WERI-Rb-1 (cell line): ENCODE measurements around the gene ZNF142.
A peak's percentile ranks its signal among the peaks of the same experiment; 100 is the strongest.

Source experiments
- DNase-seq: peaks from one replicate; pipeline ENCODE4 v3.0.0-alpha.2; 2020
- H3K27ac ChIP-seq: fragments of 250-450 bp; sonication (Bioruptor Pico); 2 replicates; pipeline ENCODE4 v1.5.1; 2020; ENCODE audit warnings: mild to moderate bottlenecking, moderate library complexity
- H3K27me3 ChIP-seq: fragments of 250-450 bp; sonication (Bioruptor Pico); 2 replicates; pipeline ENCODE4 v1.5.1; 2021; ENCODE audit warnings: mild to moderate bottlenecking, low read depth, moderate library complexity; ENCODE audit not compliant: insufficient read depth, severe bottlenecking
- H3K36me3 ChIP-seq: fragments of 250-450 bp; sonication (Bioruptor Pico); 2 replicates; pipeline ENCODE4 v1.5.1; 2020; ENCODE audit warnings: mild to moderate bottlenecking, moderate library complexity
- H3K4me3 ChIP-seq: 2 replicates; pipeline ENCODE4 v1.5.1; 2011; ENCODE audit warnings: low read depth, mild to moderate bottlenecking, control low read depth, low read length
- H3K9me3 ChIP-seq: fragments of 250-450 bp; sonication (Bioruptor Pico); 2 replicates; pipeline ENCODE4 v1.5.1; 2021; ENCODE audit warnings: mild to moderate bottlenecking, moderate library complexity; ENCODE audit not compliant: severe bottlenecking
- CTCF ChIP-seq: IDR thresholded peaks from 2 replicates; pipeline ENCODE4 v1.5.1; 2011; ENCODE audit warnings: low read depth, mild to moderate bottlenecking, control low read depth, inconsistent platforms, low read length

Gene ZNF142, protein sequence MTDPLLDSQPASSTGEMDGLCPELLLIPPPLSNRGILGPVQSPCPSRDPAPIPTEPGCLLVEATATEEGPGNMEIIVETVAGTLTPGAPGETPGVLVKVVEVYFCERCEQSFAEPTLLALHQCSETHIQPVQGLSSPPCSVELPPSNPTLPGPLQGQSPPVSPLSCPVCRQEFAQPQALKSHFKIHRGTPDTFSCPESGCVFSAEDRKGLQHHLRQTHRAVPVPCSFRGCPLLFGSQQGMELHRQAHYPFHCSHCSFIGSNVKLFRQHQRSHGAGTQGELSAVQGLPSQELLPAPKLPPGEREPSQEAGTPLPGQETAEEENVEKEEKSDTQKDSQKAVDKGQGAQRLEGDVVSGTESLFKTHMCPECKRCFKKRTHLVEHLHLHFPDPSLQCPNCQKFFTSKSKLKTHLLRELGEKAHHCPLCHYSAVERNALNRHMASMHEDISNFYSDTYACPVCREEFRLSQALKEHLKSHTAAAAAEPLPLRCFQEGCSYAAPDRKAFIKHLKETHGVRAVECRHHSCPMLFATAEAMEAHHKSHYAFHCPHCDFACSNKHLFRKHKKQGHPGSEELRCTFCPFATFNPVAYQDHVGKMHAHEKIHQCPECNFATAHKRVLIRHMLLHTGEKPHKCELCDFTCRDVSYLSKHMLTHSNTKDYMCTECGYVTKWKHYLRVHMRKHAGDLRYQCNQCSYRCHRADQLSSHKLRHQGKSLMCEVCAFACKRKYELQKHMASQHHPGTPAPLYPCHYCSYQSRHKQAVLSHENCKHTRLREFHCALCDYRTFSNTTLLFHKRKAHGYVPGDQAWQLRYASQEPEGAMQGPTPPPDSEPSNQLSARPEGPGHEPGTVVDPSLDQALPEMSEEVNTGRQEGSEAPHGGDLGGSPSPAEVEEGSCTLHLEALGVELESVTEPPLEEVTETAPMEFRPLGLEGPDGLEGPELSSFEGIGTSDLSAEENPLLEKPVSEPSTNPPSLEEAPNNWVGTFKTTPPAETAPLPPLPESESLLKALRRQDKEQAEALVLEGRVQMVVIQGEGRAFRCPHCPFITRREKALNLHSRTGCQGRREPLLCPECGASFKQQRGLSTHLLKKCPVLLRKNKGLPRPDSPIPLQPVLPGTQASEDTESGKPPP (N-terminal part only)

DNA sequence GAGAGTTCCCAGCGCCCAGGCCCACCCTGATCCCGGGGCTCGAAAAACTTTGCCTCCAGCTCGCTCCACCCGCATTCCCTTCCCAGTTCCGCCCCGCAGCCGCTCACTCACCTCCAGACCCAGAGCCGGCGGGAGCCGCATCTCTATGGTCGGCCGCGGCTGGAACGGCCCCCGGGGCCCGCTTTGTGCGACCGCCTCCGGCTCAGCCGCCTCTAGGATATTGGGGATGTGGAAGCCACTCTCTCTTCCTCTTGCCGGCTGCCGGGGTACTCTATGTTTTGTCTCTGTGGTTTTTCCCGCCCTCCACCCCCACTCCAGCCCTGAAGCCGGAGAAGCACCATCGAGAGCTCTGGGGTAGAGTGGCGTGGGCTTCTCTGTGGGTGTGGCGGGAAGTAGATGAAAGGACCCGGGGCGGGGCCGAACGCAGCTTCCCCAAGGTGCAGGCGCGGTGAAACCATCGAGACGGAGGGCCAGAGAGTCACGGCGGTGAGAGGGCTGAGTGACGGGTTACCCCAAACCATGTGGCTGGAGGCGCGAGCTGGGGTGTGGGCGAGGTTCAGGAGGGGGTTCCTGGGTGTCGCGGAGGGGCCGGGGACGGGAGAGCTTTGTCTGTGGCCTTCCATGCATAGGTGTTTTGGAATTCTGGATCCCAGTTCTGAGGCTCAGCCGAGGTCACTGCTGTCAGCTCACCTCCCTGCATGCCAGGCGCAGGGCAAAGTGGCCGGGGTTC, at the start of gene ZNF142, which contains the start of gene BCS1L:
TSS of gene ZNF142 (minus strand) at position 366 of the 730 bp plus-strand sequence. CDS start 3,194 bp downstream, outside the sequence.
TSS of gene BCS1L (plus strand) at position 426 of the 730 bp plus-strand sequence. CDS start 1,305 bp downstream, outside the sequence.
- no peaks in the 10 kb centered on the region for H3K9me3 ChIP-seq
- peak within 1 kb of the TSS; percentile 98 for H3K4me3 ChIP-seq
- H3K36me3 ChIP-seq, result peaks cover 77% of the 10 kb centered on the region
- no peaks in the 10 kb centered on the region for H3K27me3 ChIP-seq
- peak; percentile 96 for DNase-seq
- H3K27ac ChIP-seq, result peak within 1 kb of the TSS; percentile 96
- TF ChIP-seq CTCF, result no peak

- Histone ChIP-seq H3K27me3 (no peaks in the 10 kb centered on the region), H3K9me3 (no peaks in the 10 kb centered on the region), H3K4me3 (no peak overlapping the region), H3K36me3 (peaks cover 3% of the 10 kb centered on the region; the same call in 1 of the 2 replicates), H3K27ac (no peak overlapping the region)
- DNase-seq, result no peak
- TF ChIP-seq CTCF, result no peak
Measured at GRCh38 chr2:218708086-218708485, 48.7 kb upstream of the ZNF142 start.

- no peak for TF ChIP-seq CTCF
Measured at GRCh38 chr2:218703341-218703740, 43.9 kb upstream of the ZNF142 start.

DNA sequence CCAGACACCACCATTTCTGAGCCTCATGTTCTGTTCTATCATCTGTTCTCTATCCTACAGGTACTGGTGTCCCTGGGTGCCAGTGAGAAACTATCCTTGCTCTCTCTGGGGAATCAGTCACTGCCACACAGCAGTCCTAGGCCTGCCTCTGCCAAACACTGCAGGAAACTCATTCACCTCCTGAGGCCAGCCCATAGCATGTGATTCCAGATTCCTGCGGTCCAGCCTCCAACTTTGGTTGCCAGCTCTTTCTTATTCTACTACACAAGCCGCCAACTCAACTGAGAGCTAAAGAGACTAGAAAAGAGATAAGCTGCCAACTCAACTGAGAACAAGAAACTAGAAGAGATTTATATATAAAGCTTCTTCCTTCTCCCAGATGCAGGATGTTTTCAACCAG, 42.4 kb upstream of the ZNF142 start:
- Histone ChIP-seq H3K27ac (no peak overlapping the region), H3K27me3 (no peaks in the 10 kb centered on the region), H3K36me3 (0 out of 2 replicates have a peak, but pooled peaks cover 5% of the 10 kb centered on the region), H3K9me3 (no peaks in the 10 kb centered on the region), H3K4me3 (no peak overlapping the region)
- TF ChIP-seq CTCF, result no peak
- DNase-seq, result no peak

More at GRCh38 chr2:218703341-218703740, 43.9 kb upstream of the ZNF142 start:
- Histone ChIP-seq H3K27me3 (no peaks in the 10 kb centered on the region), H3K27ac (no peak overlapping the region), H3K36me3 (0 out of 2 replicates have a peak, but pooled peaks cover 5% of the 10 kb centered on the region), H3K4me3 (no peak overlapping the region), H3K9me3 (no peaks in the 10 kb centered on the region)
- DNase-seq, result no peak

- no peak overlapping the region for H3K4me3 ChIP-seq
- H3K36me3 ChIP-seq, result peaks cover 12% of the 10 kb centered on the region; the same call in 1 of the 2 replicates
- no peaks in the 10 kb centered on the region for H3K27me3 ChIP-seq
- DNase-seq, result no peak
- no peak for TF ChIP-seq CTCF
- no peaks in the 10 kb centered on the region for H3K9me3 ChIP-seq
- H3K27ac ChIP-seq, result no peak overlapping the region
Measured at GRCh38 chr2:218698885-218699284, 39.5 kb upstream of the ZNF142 start.
